ENCODE measurements around the gene SPOCK1. TPM values are rescaled to one million over a fixed set of nuclear protein-coding genes. Genes with fewer than 3 reads are reported as not detected.

Gene SPOCK1
- polyA plus RNA-seq, 6 donors from 2014 or later = not detected

DNA sequence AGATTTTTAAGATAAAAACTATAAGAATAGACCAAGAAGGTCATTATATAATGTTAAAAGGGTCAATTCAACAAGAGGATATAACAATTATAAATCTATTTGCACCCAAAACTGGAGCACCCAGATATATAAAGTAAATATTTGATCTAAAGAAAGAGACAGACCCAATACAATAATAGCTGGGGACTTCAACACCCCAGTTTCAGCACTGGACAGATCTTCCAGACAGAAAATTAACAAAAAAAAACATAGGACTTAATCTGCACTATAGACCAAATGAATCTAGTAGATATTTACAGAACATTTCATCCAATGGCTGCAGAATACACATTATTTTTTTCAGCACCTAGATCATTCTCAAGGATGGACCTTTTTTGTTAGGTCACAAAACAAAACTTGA lies 331.9 kb downstream of the SPOCK1 start:
- Mint-ChIP-seq H3K4me1 (no peaks in the 10 kb centered on the region), H3K4me3 (no peak overlapping the region), H3K36me3 (no peaks in the 10 kb centered on the region), H3K27ac (no peak overlapping the region), H3K9me3 (peaks cover 0 to 4% (median 0%) of the 10 kb centered on the region in 7 donors), H3K27me3 (peaks cover 0 to 7% (median 0%) of the 10 kb centered on the region in 3 donors)
- no peak for DNase-seq
- no peak for ATAC-seq (ENCODE audit: low read depth in 2 of 2)

DNA sequence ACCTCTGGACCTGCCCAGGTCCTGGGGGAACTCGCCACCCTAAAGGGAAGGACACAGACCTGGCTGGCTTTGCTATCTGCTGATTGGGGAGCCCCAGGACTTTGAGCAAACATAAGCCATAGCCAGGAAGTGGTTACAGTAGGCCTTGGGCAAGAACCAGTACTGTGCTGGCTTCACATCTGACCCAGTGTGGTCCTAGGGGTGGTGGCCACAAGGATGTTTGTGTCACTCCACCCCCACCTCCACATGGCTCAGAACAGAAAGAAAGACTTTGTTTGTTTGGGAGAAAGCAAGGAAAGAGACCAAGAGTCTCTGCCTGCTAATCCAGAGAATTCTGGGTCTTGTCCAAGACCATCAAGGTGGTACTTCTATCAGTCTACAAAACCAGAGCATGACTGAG lies 334.2 kb downstream of the SPOCK1 start:
- peaks cover 0 to 3% (median 1%) of the 10 kb centered on the region in 7 donors for H3K9me3 Mint-ChIP-seq
- no peak overlapping the region for H3K27ac Mint-ChIP-seq
- H3K36me3 Mint-ChIP-seq = no peaks in the 10 kb centered on the region
- DNase-seq = no peak
- no peak overlapping the region for H3K4me3 Mint-ChIP-seq
- no peak for ATAC-seq (ENCODE audit: low read depth in 2 of 2)
- H3K4me1 Mint-ChIP-seq = no peaks in the 10 kb centered on the region
- H3K27me3 Mint-ChIP-seq = peaks cover 0 to 7% (median 0%) of the 10 kb centered on the region in 3 donors

DNA sequence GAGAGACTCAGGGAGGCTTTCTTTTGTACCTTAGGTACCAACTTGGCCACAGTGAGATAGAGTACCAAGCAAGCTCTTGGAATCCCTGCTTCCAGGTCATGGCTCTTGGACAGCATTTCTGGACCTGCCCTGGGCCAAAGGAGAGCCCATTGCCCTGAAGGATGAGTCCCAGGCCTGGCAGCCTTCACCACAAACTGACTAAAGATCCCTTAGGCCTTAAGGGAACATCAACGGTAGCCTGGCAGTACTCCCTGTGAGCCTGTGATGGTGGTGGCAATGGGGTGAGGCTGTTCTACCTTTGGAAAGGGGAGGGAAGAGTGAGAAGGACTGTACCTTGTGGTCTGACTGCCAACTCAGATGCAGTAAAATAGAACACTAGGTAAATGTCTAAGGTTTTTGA lies 334.6 kb downstream of the SPOCK1 start:
- Mint-ChIP-seq H3K9me3 (peaks cover 0 to 6% (median 4%) of the 10 kb centered on the region in 7 donors), H3K4me3 (no peak overlapping the region), H3K36me3 (no peaks in the 10 kb centered on the region), H3K4me1 (no peaks in the 10 kb centered on the region), H3K27me3 (peaks cover 0 to 7% (median 0%) of the 10 kb centered on the region in 3 donors), H3K27ac (no peak overlapping the region)
- no peak for DNase-seq
- ATAC-seq (ENCODE audit: low read depth in 2 of 2) = no peak

DNA sequence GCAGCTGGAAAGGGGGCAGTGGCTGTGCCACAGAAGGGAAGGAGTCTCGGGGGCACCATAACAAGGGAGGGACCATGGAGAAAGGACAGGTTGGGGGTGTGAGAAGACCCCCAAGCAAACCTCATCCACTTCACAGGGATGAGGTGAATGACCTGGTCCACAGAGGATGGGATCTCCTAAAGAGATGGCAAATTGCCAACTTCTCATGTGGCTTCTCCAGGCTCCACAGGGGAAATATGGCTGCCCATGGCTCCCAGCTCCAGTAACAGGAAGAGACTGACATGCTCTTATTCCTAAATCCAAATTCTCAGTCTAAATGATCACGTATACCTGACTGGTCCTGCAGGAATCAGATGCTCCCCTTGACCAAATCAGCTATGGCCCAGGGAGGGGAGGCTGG lies 340.4 kb downstream of the SPOCK1 start:
- H3K4me1 Mint-ChIP-seq = no peaks in the 10 kb centered on the region
- DNase-seq (no peak), ATAC-seq (ENCODE audit: low read depth in 2 of 2) (no peak)
- H3K27ac Mint-ChIP-seq = no peak overlapping the region
- H3K4me3 Mint-ChIP-seq = no peak overlapping the region
- no peaks in the 10 kb centered on the region for H3K36me3 Mint-ChIP-seq
- peaks cover 0 to 10% (median 7%) of the 10 kb centered on the region in 7 donors for H3K9me3 Mint-ChIP-seq
- peaks cover 0 to 3% (median 0%) of the 10 kb centered on the region in 3 donors for H3K27me3 Mint-ChIP-seq

DNA sequence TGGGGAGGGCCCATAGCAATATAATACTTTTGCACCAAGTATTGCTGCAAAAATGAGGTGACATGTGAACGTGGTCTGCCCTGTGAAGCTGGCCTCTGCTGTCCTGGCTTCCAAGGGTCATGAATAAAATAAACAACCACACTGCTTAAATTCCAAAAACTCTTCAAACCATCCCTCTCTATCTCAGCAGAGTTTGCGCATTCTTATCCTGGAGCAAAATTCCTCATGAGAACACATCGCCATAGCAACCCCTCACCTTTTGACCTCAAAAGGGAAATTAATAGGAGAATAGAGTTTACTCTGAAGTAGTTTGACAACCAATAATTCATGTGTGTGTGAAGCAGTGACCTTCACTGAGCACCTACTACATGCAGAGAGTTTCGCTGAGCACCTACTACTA lies 342.9 kb downstream of the SPOCK1 start:
- ATAC-seq (ENCODE audit: low read depth in 2 of 2) (no peak), DNase-seq (no peak)
- Mint-ChIP-seq H3K4me1 (no peaks in the 10 kb centered on the region), H3K4me3 (no peak overlapping the region), H3K27me3 (peaks cover 0 to 7% (median 4%) of the 10 kb centered on the region in 3 donors), H3K36me3 (no peaks in the 10 kb centered on the region), H3K27ac (no peak overlapping the region), H3K9me3 (peaks cover 0 to 10% (median 9%) of the 10 kb centered on the region in 7 donors)

DNA sequence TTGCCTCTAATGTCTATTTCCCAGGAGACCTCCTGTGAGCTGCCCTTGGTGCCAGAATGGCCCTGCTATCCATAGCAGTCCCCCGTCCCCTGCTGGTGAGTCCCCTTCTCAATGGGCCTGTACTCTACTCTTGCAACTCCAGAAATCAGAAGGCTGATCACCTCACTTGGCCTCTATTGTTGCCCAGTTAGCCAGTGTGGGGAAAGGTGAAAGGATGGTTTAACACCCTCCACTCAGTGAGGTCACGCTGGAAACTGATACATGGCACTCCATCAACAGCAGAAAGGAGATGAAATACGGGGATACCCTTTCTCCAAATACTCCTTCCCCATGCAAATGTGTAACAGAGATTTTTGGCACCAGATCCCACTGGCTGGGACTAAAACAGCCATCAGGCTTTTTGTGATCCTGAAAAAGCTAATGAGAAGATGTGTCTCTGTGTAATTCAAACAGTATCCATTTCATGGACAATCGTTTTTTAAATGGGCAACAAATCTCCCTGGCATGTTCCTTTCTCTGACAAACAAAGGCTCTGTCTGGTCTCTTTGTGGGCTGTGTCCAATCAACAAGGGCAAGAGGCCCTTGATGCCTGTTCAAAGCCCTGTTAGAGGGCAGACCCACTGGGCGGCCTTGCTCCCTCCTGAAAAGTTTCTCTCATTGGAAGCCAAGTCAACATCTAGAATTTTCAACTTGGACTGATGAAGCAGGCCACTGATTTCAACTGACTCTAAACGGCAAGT lies 343.7 kb downstream of the SPOCK1 start:
- Mint-ChIP-seq H3K36me3 (no peaks in the 10 kb centered on the region), H3K27ac (no peak overlapping the region), H3K4me3 (no peak overlapping the region), H3K27me3 (peaks cover 0 to 7% (median 4%) of the 10 kb centered on the region in 3 donors), H3K9me3 (peaks cover 0 to 10% (median 9%) of the 10 kb centered on the region in 7 donors), H3K4me1 (no peaks in the 10 kb centered on the region)
- DNase-seq (no peak), ATAC-seq (ENCODE audit: low read depth in 2 of 2) (no peak)

DNA sequence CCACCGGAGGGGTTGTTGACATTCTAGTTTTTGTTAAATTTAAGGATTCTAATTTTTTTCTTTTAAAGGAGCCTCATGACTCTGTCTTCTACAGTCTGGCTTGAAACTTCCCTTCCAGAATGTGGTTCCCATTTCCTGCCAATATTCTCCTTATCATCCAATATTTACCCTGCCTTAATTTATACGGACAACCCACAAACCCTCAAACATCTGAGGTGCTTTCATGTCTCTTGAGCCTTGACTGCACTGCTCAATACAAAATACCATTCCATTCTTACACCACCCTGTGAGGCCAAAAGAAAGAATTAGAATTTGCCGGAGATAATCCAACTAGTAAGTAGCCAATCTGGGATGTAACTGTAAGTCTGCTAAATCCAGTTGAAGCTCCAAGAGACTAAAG lies 346.5 kb downstream of the SPOCK1 start:
- Mint-ChIP-seq H3K36me3 (no peaks in the 10 kb centered on the region), H3K9me3 (peaks cover 0 to 9% (median 2%) of the 10 kb centered on the region in 7 donors), H3K27me3 (peaks cover 0 to 7% (median 4%) of the 10 kb centered on the region in 3 donors), H3K27ac (no peak overlapping the region), H3K4me3 (no peak overlapping the region), H3K4me1 (no peaks in the 10 kb centered on the region)
- no peak for ATAC-seq (ENCODE audit: low read depth in 2 of 2)
- DNase-seq = no peak

DNA sequence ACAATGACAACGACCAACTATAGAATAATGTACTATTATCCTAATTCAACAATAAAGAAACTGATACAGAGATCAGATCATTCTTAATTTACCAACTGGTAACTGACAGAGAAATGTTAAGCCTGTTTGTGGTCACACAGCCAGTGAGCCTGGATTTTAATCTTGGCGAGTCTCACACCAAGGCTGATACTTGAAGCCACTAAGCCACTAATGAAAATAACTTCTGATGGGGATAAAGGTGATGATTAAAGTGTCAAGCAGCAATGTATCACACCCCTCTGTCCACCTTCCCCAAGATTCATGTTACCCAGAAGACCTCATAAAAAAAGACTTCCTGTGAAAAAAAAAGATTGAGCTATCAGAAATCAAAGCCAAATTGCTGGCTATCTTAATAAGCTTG lies 350.5 kb downstream of the SPOCK1 start:
- H3K4me3 Mint-ChIP-seq = no peak overlapping the region
- DNase-seq (no peak), ATAC-seq (ENCODE audit: low read depth in 2 of 2) (no peak)
- H3K9me3 Mint-ChIP-seq = peaks cover 0 to 9% (median 0%) of the 10 kb centered on the region in 7 donors
- no peaks in the 10 kb centered on the region for H3K4me1 Mint-ChIP-seq
- no peak overlapping the region for H3K27ac Mint-ChIP-seq
- no peaks in the 10 kb centered on the region for H3K36me3 Mint-ChIP-seq
- H3K27me3 Mint-ChIP-seq = peaks cover 0 to 16% (median 11%) of the 10 kb centered on the region in 3 donors

DNA sequence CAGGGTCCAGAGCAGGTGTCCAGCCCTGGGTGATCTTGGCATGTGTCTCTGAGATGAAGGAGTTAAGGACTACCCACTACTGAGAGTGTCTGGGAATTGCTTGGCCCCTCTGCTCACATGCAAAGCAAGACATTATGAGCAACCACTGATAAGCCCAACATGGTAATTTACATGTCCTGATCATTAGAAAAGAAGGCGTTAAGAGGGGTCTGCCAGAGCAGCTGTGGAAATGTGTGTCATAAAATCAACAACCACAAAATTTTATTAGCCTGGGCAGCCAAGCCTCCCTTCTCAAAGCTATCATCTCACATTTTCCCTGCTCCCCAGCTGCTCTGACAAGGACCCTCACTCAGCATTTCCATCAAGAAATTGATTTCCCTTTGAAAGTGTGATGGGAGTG lies 351.0 kb downstream of the SPOCK1 start:
- Mint-ChIP-seq H3K27ac (no peak overlapping the region), H3K4me3 (no peak overlapping the region), H3K4me1 (no peaks in the 10 kb centered on the region), H3K27me3 (peaks cover 0 to 12% (median 11%) of the 10 kb centered on the region in 3 donors), H3K9me3 (peaks cover 0 to 5% (median 0%) of the 10 kb centered on the region in 7 donors), H3K36me3 (no peaks in the 10 kb centered on the region)
- ATAC-seq (ENCODE audit: low read depth in 2 of 2) = no peak
- no peak for DNase-seq

DNA sequence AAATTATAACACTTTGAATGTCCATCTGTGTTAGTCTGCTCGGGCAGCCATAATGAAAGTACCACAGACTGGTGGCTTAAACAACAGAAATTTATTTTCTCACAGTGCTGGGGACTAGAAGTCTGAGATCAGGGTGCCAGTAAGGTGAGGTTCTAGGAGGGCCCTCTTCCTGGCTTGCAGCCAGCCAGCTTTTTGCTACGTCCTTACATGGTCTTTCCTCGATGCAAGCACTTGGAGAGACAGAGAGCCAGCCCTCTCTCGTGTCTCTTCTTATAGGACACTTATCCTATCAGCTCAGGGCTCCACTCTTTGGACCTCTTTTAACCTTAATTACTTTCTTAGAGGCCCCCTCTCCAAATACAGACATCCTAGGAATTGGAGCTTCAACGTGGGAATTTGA lies 351.8 kb downstream of the SPOCK1 start:
- no peak overlapping the region for H3K27ac Mint-ChIP-seq
- H3K4me3 Mint-ChIP-seq = no peak overlapping the region
- ATAC-seq (ENCODE audit: low read depth in 2 of 2) (no peak), DNase-seq (no peak)
- H3K9me3 Mint-ChIP-seq = peaks cover 0 to 4% (median 0%) of the 10 kb centered on the region in 7 donors
- H3K36me3 Mint-ChIP-seq = no peaks in the 10 kb centered on the region
- H3K4me1 Mint-ChIP-seq = no peaks in the 10 kb centered on the region
- H3K27me3 Mint-ChIP-seq = peaks cover 0 to 12% (median 10%) of the 10 kb centered on the region in 3 donors

DNA sequence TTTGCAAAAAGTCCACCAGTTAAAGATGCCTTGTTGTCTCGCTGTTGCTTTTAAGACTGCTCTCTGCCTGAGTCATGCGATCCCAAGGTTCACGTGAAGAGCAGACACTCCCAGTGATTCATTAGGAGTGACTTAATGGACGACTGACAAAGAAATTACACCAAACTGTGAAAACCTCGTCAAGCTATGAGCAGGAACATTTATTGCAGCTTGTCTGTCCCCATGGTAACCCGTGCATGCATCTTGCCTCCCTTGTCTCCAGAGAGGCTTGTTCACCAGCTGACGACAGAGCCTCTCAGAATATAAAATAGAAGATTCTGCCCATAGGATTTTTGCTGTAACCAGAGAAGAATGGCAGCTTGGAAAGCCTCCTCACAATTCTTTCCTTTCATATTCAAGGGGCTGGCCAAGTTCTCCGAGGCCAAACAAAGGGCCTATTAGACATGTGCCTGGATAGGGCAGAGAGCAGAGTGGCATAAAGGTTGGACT lies 352.7 kb downstream of the SPOCK1 start:
- ATAC-seq (ENCODE audit: low read depth in 2 of 2) (no peak), DNase-seq (no peak)
- peaks cover 0 to 12% (median 6%) of the 10 kb centered on the region in 3 donors for H3K27me3 Mint-ChIP-seq
- no peaks in the 10 kb centered on the region for H3K4me1 Mint-ChIP-seq
- H3K9me3 Mint-ChIP-seq = peaks cover 0 to 4% (median 0%) of the 10 kb centered on the region in 7 donors
- H3K27ac Mint-ChIP-seq = no peak overlapping the region
- no peak overlapping the region for H3K4me3 Mint-ChIP-seq
- H3K36me3 Mint-ChIP-seq = no peaks in the 10 kb centered on the region

DNA sequence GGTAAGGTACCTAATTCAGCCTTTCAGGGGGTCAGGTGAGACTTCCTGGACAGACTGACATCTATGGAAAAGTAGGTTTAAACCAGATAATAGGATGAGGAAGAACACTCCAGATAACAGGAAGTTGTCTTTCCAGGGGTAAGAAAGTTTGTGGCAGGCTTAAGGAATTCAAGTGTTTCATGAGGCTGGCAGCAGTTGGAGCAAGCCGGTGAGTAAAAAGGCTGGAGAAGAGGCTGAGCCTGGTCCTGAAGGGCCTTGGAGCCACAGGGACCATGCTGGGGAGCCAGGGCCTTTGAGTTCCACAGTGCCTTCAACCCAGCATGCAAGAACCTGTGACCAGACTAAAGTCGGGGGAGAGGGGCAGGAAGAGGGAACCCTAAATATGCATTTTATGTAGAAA lies 353.4 kb downstream of the SPOCK1 start:
- no peak overlapping the region for H3K27ac Mint-ChIP-seq
- H3K4me3 Mint-ChIP-seq = no peak overlapping the region
- H3K36me3 Mint-ChIP-seq = no peaks in the 10 kb centered on the region
- ATAC-seq (ENCODE audit: low read depth in 2 of 2) (no peak), DNase-seq (no peak)
- H3K4me1 Mint-ChIP-seq = no peaks in the 10 kb centered on the region
- peaks cover 0 to 4% (median 0%) of the 10 kb centered on the region in 7 donors for H3K9me3 Mint-ChIP-seq
- H3K27me3 Mint-ChIP-seq = peaks cover 0 to 12% (median 6%) of the 10 kb centered on the region in 3 donors

DNA sequence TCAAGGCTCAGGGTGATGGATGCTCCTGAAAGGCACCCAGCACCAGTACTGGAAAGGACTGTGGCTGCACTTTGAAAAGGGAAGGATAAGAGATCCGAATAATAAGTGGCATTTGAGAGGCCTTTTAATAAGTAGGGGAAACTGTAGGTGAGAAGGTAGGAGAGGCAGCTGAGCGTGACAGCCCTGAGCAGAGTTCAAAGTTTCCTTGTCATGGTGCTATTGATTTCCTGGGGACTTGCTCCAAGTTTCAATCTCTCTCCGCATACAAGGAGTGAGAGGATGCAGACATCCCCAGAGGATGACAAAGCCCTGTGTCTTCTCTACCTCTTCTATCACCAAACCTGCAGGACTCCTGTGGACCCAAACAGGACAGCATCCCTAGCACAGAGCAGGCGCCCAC lies 354.5 kb downstream of the SPOCK1 start:
- H3K4me3 Mint-ChIP-seq = no peak overlapping the region
- no peaks in the 10 kb centered on the region for H3K4me1 Mint-ChIP-seq
- DNase-seq (no peak), ATAC-seq (ENCODE audit: low read depth in 2 of 2) (no peak)
- H3K27me3 Mint-ChIP-seq = peaks cover 0 to 12% (median 6%) of the 10 kb centered on the region in 3 donors
- no peak overlapping the region for H3K27ac Mint-ChIP-seq
- peaks cover 0 to 4% (median 0%) of the 10 kb centered on the region in 7 donors for H3K9me3 Mint-ChIP-seq
- H3K36me3 Mint-ChIP-seq = no peaks in the 10 kb centered on the region
